A549 (cell line): ENCODE measurements around the gene XRCC2.

Source experiments
- CBX8 ChIP-seq: fragments of 200-600 bp; sonication (generic); IDR thresholded peaks from 2 replicates; pipeline ENCODE4 v1.6.1; 2016
- MYC ChIP-seq: IDR thresholded peaks from 2 replicates; pipeline ENCODE4 v1.6.1; 2012; ENCODE audit warnings: mild to moderate bottlenecking, inconsistent platforms, low read length, improper control_type of control experiment, borderline replicate concordance
- POLR2A ChIP-seq: IDR thresholded peaks from 2 replicates; pipeline ENCODE4 v1.6.1; 2012; ENCODE audit warnings: mild to moderate bottlenecking, low read length
- TF ChIP-seq, protein P1 (sequence below): fragments of >200 bp; sonication (Bioruptor Twin); formaldehyde crosslinking; IDR thresholded peaks from 3 replicates; pipeline ENCODE4 v1.5.1; 2016
- TF ChIP-seq, protein P2 (sequence below): fragments of 450-650 bp; IDR thresholded peaks from 2 replicates; pipeline ENCODE4 v1.6.1; 2014; ENCODE audit warnings: antibody characterized with exemption

DNA sequence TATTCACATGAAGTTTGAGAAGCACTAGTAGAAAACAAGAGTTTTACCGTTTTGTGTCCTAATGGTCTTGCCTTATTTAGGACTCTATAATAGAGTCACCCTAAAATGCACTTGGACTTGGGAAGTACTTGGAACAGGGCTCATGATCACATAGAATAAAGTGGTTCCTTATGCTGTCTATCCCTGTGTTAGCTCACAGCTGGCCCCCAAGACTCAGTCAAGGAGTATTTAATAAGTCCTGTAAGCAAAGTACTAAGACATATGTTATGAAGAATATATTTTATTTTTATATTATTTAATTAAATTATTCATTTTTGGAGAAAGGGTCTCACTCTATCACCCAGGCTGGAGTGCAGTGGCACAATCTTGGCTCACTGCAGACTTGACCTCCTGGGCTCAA lies 54.5 kb downstream of the XRCC2 start:
- TF ChIP-seq, protein P1, sequence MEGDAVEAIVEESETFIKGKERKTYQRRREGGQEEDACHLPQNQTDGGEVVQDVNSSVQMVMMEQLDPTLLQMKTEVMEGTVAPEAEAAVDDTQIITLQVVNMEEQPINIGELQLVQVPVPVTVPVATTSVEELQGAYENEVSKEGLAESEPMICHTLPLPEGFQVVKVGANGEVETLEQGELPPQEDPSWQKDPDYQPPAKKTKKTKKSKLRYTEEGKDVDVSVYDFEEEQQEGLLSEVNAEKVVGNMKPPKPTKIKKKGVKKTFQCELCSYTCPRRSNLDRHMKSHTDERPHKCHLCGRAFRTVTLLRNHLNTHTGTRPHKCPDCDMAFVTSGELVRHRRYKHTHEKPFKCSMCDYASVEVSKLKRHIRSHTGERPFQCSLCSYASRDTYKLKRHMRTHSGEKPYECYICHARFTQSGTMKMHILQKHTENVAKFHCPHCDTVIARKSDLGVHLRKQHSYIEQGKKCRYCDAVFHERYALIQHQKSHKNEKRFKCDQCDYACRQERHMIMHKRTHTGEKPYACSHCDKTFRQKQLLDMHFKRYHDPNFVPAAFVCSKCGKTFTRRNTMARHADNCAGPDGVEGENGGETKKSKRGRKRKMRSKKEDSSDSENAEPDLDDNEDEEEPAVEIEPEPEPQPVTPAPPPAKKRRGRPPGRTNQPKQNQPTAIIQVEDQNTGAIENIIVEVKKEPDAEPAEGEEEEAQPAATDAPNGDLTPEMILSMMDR: no peak
- TF ChIP-seq, protein P2, sequence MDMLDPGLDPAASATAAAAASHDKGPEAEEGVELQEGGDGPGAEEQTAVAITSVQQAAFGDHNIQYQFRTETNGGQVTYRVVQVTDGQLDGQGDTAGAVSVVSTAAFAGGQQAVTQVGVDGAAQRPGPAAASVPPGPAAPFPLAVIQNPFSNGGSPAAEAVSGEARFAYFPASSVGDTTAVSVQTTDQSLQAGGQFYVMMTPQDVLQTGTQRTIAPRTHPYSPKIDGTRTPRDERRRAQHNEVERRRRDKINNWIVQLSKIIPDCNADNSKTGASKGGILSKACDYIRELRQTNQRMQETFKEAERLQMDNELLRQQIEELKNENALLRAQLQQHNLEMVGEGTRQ: no peak
- no peak for TF ChIP-seq MYC
- no peak for TF ChIP-seq CBX8
- TF ChIP-seq POLR2A: no peak
